Right lobe of liver (tissue), 4 donors: Measurements from ENCODE around the gene SPTBN5.

Experiments
- POLR2A ChIP-seq: fragments of 450-650 bp; IDR thresholded peaks from one replicate; pipeline ENCODE4 v1.6.1; 2017; ENCODE audit warnings: antibody characterized with exemption, mild to moderate bottlenecking
- TF ChIP-seq, protein P1 (sequence below), 4 donors: fragments of 200-600 bp in 3 of 4; fragments of 450-650 bp in 1 of 4; IDR thresholded peaks; one replicate each; pipeline versions ENCODE4 v1.5.1 to v1.8.0; 2016 to 2022; ENCODE audit warnings: antibody characterized with exemption in 4 of 4, mild to moderate bottlenecking in 2 of 4
- donor health status: DM: no; HTN: no; CAD: no.
- donor health status: DM: no; HTN: no; CAD: no.
- donor health status: DM: no; HTN: yes; CAD: no.

DNA sequence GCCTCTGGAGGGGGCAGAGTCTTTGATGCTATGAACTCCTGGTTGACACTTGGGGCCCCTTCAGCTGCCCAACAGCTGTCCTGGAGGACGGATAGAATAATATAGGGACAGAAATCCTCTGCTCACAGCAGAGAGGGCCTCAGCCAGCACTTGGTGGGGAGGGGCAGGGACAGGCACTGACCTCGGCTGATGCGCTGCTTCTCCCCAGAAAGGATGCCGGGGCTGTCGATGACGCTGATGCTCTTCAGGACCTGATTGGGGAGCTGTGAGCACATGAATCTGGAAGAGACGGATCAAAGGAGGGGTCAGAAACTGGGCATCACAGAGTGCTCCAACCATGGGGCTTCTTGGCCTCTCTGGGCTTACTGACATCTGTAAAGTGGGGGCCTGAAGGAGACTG lies 49.0 kb upstream of the SPTBN5 start:
- TF ChIP-seq, protein P1, sequence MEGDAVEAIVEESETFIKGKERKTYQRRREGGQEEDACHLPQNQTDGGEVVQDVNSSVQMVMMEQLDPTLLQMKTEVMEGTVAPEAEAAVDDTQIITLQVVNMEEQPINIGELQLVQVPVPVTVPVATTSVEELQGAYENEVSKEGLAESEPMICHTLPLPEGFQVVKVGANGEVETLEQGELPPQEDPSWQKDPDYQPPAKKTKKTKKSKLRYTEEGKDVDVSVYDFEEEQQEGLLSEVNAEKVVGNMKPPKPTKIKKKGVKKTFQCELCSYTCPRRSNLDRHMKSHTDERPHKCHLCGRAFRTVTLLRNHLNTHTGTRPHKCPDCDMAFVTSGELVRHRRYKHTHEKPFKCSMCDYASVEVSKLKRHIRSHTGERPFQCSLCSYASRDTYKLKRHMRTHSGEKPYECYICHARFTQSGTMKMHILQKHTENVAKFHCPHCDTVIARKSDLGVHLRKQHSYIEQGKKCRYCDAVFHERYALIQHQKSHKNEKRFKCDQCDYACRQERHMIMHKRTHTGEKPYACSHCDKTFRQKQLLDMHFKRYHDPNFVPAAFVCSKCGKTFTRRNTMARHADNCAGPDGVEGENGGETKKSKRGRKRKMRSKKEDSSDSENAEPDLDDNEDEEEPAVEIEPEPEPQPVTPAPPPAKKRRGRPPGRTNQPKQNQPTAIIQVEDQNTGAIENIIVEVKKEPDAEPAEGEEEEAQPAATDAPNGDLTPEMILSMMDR (IDR thresholded peaks at IDR 0.05) = no peak
- TF ChIP-seq POLR2A = no peak
